ENCODE measurements around the gene CMTM8. TPM values are rescaled to one million over a fixed set of nuclear protein-coding genes. Genes with fewer than 3 reads are reported as not detected.
A peak's percentile ranks its signal among the peaks of the same experiment; 100 is the strongest.

Gene CMTM8
- total RNA-seq, 2 donors from 2014 or later, result 11.7 to 14.2 TPM

- no peaks in the 10 kb centered on the region for H3K4me1 ChIP-seq
- no peak for DNase-seq
- H3K4me3 ChIP-seq, result no peak overlapping the region
- intact Hi-C loops (cut with DNase I), result no loop called here
- no peak overlapping the region for H3K27ac ChIP-seq
- no peak for TF ChIP-seq CTCF (IDR thresholded peaks at IDR 0.05)
- H3K9ac ChIP-seq (ENCODE audit: low read depth in 2 of 2, low read length in 2 of 2), result no peak overlapping the region
- H3K9me3 ChIP-seq, result no peaks in the 10 kb centered on the region
- H3K27me3 ChIP-seq, result no peaks in the 10 kb centered on the region
- H3K36me3 ChIP-seq, result no peaks in the 10 kb centered on the region
Observed at GRCh38 chr3:32229565-32229964, 8.9 kb upstream of the CMTM8 start.

DNA sequence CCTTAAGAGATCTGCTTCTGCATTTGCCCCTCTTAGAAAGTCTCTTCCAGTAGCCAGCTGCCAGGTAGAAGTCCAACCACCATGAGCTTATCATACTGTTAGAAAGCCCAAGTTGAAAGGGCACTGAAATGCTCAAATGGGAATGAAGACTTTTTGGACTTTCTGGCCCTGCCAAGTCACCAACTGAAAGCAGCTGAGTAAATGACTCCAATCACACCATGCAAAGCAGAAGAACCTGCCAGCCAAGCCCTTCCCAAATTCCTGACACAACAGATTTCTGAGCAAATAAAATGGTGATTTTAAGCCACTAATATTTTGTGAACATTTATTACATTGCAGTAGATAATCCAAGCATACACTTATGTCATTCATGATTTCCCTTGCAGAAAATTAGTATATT, 2.1 kb upstream of the CMTM8 start:
- Histone ChIP-seq H3K27ac (no peak overlapping the region), H3K27me3 (no peaks in the 10 kb centered on the region), H3K4me3 (no peak overlapping the region), H3K4me1 (peaks cover 7% of the 10 kb centered on the region), H3K36me3 (no peaks in the 10 kb centered on the region), H3K9me3 (no peaks in the 10 kb centered on the region), H3K9ac (ENCODE audit: low read depth in 2 of 2, low read length in 2 of 2) (no peak overlapping the region)
- DNase-seq, result no peak
- TF ChIP-seq CTCF (IDR thresholded peaks at IDR 0.05), result no peak
- intact Hi-C loops (cut with DNase I), result no loop called here

DNA sequence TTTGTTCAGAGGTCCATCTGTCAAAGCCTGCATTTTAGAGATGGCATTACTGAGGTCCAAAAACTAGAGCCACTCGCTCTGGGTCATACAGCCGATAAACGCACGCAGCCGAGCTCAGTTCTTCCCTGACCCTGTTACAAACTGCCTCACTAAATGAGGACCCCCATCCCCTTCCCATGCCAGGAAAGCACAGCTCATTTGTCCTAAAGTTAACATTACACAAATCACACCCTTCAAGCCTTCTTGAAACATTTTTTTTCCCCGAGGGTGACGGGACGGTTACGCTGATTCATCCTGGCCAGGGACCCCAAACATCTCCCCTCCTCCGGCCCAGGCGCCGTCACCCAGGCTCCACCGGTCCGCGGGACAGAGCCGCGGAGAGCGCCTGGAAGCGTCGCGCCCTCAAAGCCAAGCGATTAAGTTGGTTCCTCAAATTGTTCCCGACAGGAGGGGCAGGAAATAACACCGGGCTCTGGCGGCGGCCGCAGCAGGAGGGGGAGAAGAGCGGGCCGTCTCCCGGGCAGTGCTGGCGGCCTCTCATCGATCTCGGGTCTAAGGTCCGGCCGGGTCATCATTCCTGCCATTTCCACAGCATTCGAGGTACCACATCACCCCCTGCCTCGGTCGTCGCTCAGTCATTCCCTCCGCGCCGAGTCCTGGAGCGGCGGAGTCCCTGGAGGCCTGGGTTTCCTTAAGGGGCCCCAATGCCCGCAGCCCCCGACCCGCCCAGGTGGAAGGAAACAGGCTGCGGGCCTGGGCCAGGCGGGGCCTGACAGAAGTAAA, 619 bp upstream of the CMTM8 start:
- peak overlapping the region; percentile 58 to 66 for H3K9ac ChIP-seq (ENCODE audit: low read depth in 2 of 2, low read length in 2 of 2)

GRCh38 chr3:32239307-32240158, 1.1 kb downstream of the CMTM8 start:
- no peaks in the 10 kb centered on the region for H3K9me3 ChIP-seq
- no peaks in the 10 kb centered on the region for H3K27me3 ChIP-seq
- H3K4me3 ChIP-seq, result peak overlapping the region; percentile 75
- no peaks in the 10 kb centered on the region for H3K36me3 ChIP-seq
- peaks cover 7% of the 10 kb centered on the region for H3K4me1 ChIP-seq
- no peak for TF ChIP-seq CTCF (IDR thresholded peaks at IDR 0.05)
- intact Hi-C loops (cut with DNase I), result no loop called here
- DNase-seq, result peak; percentile 67
- H3K9ac ChIP-seq (ENCODE audit: low read depth in 2 of 2, low read length in 2 of 2), result peak overlapping the region; percentile 75 to 80
- H3K27ac ChIP-seq, result peak overlapping the region; percentile 66

More for the DNA sequence above, 619 bp upstream of the CMTM8 start:
- no peaks in the 10 kb centered on the region for H3K36me3 ChIP-seq
- H3K9me3 ChIP-seq, result no peaks in the 10 kb centered on the region
- H3K4me1 ChIP-seq, result peaks cover 7% of the 10 kb centered on the region
- peak; percentile 72 for DNase-seq
- H3K4me3 ChIP-seq, result peak overlapping the region; percentile 75
- H3K27ac ChIP-seq, result peak overlapping the region; percentile 66
- no peaks in the 10 kb centered on the region for H3K27me3 ChIP-seq
- TF ChIP-seq CTCF (IDR thresholded peaks at IDR 0.05), result no peak
- intact Hi-C loops (cut with DNase I), result no loop called here

GRCh38 chr3:32240159-32240545, 1.7 kb downstream of the CMTM8 start:
- Histone ChIP-seq H3K36me3 (no peaks in the 10 kb centered on the region), H3K4me1 (peaks cover 7% of the 10 kb centered on the region), H3K4me3 (no peak overlapping the region), H3K27ac (no peak overlapping the region), H3K27me3 (no peaks in the 10 kb centered on the region), H3K9me3 (no peaks in the 10 kb centered on the region), H3K9ac (ENCODE audit: low read depth in 2 of 2, low read length in 2 of 2) (no peak overlapping the region)
- intact Hi-C loops (cut with DNase I), result no loop called here
- peak; percentile 27 for DNase-seq
- no peak for TF ChIP-seq CTCF (IDR thresholded peaks at IDR 0.05)

All from colonic mucosa (tissue), 4 donors.